MM.1S (cell line): ENCODE data around the gene HELZ.

Experiments used
- DNase-seq: peaks from one replicate; pipeline ENCODE4 v3.0.0-alpha.2; 2015
- H2AFZ ChIP-seq: fragments of 300-600 bp; sonication (generic); 2 replicates; pipeline ENCODE4 v1.6.0; 2016; ENCODE audit warnings: antibody characterized with exemption, low read length
- H3F3A ChIP-seq: fragments of 300-600 bp; sonication (generic); 2 replicates; pipeline ENCODE4 v1.6.1; 2016; ENCODE audit warnings: mild to moderate bottlenecking, antibody characterized with exemption, low read length, moderate library complexity, mixed read lengths; ENCODE audit not compliant: insufficient read depth
- H3K27ac ChIP-seq: fragments of 300-600 bp; sonication (generic); 2 replicates; pipeline ENCODE4 v1.5.1; 2016; ENCODE audit warnings: mild to moderate bottlenecking, low read length
- H3K27me3 ChIP-seq: fragments of 300-600 bp; sonication (generic); replicated peaks from 2 replicates; pipeline ENCODE4 v1.6.0; 2016; ENCODE audit warnings: low read length; ENCODE audit not compliant: insufficient read depth
- H3K36me3 ChIP-seq: fragments of 300-600 bp; sonication (generic); replicated peaks from 2 replicates; pipeline ENCODE4 v1.6.1; 2016; ENCODE audit warnings: mild to moderate bottlenecking, low read length, mixed read lengths; ENCODE audit not compliant: insufficient read depth
- H3K4me1 ChIP-seq: fragments of 300-600 bp; sonication (generic); 2 replicates; pipeline ENCODE4 v1.6.1; 2016; ENCODE audit warnings: low read length, mixed read lengths
- H3K4me2 ChIP-seq: fragments of 300-600 bp; sonication (generic); 2 replicates; pipeline ENCODE4 v1.6.0; 2016; ENCODE audit warnings: low read depth, low read length
- H3K4me3 ChIP-seq: fragments of 300-600 bp; sonication (generic); 2 replicates; pipeline ENCODE4 v1.5.1; 2016; ENCODE audit warnings: low read length, mixed read lengths
- H3K79me2 ChIP-seq: fragments of 300-600 bp; sonication (generic); 2 replicates; pipeline ENCODE4 v1.6.1; 2016; ENCODE audit warnings: mixed run types, low read length, mixed read lengths
- H3K9ac ChIP-seq: fragments of 300-600 bp; sonication (generic); 2 replicates; pipeline ENCODE4 v1.6.1; 2016; ENCODE audit warnings: low read length, mixed read lengths
- H3K9me2 ChIP-seq: fragments of 300-600 bp; sonication (generic); replicated peaks from 2 replicates; pipeline ENCODE4 v1.6.1; 2016; ENCODE audit warnings: mild to moderate bottlenecking, low read length, mixed read lengths; ENCODE audit not compliant: insufficient read depth
- H3K9me3 ChIP-seq: fragments of 300-600 bp; sonication (generic); replicated peaks from 2 replicates; pipeline ENCODE4 v1.6.1; 2016; ENCODE audit warnings: mild to moderate bottlenecking, low read length, mixed read lengths; ENCODE audit not compliant: insufficient read depth
- H4K20me1 ChIP-seq: fragments of 300-600 bp; sonication (generic); 2 replicates; pipeline ENCODE4 v1.6.1; 2016; ENCODE audit warnings: mild to moderate bottlenecking, low read length, moderate library complexity, mixed read lengths; ENCODE audit not compliant: insufficient read depth
- CTCF ChIP-seq: fragments of 300-600 bp; sonication (generic); IDR thresholded peaks from 2 replicates; pipeline ENCODE4 v1.5.1; 2016; ENCODE audit warnings: antibody characterized with exemption, low read length, mixed read lengths
- EZH2 ChIP-seq: fragments of 300-600 bp; sonication (generic); optimal IDR thresholded peaks from 2 replicates; pipeline ENCODE3; 2017; ENCODE audit warnings: low read depth, mild to moderate bottlenecking, antibody characterized with exemption, low read length, mixed read lengths
- EZH2phosphoT487 ChIP-seq: fragments of 300-600 bp; sonication (generic); IDR thresholded peaks from 2 replicates; pipeline ENCODE4 v1.6.1; 2018; ENCODE audit warnings: antibody characterized with exemption, low read length

The HELZ gene

GRCh38 chr17:67136191-67137025 is 108.6 kb downstream of the HELZ start:
- no peaks in the 10 kb centered on the region for H3K36me3 ChIP-seq

GRCh38 chr17:67133161-67133560 is 111.8 kb downstream of the HELZ start:
- no peaks in the 10 kb centered on the region for H4K20me1 ChIP-seq
- H3K4me1 ChIP-seq: no peaks in the 10 kb centered on the region
- no peak overlapping the region for H3K27ac ChIP-seq
- 0 out of 2 replicates have a peak, but pooled peaks cover 2% of the 10 kb centered on the region for H3K36me3 ChIP-seq
- DNase-seq: no peak
- H3K9me2 ChIP-seq: no peaks in the 10 kb centered on the region
- no peak overlapping the region for H3K4me3 ChIP-seq
- H3K79me2 ChIP-seq: no peaks in the 10 kb centered on the region
- no peak overlapping the region for H3K4me2 ChIP-seq
- H3F3A ChIP-seq: no peaks in the 10 kb centered on the region
- H3K9me3 ChIP-seq: no peaks in the 10 kb centered on the region
- no peak overlapping the region for H3K9ac ChIP-seq
- no peak overlapping the region for H2AFZ ChIP-seq
- TF ChIP-seq EZH2phosphoT487: no peak
- TF ChIP-seq EZH2: no peak
- TF ChIP-seq CTCF: no peak
- H3K27me3 ChIP-seq: no peaks in the 10 kb centered on the region

More at GRCh38 chr17:67136191-67137025, 108.6 kb downstream of the HELZ start:
- no peak overlapping the region for H3K4me2 ChIP-seq
- H2AFZ ChIP-seq: no peak overlapping the region
- no peak overlapping the region for H3K27ac ChIP-seq
- no peaks in the 10 kb centered on the region for H3K79me2 ChIP-seq
- no peaks in the 10 kb centered on the region for H3K9me3 ChIP-seq
- H4K20me1 ChIP-seq: no peaks in the 10 kb centered on the region
- no peak for DNase-seq
- no peaks in the 10 kb centered on the region for H3K27me3 ChIP-seq
- no peaks in the 10 kb centered on the region for H3K9me2 ChIP-seq
- H3F3A ChIP-seq: no peaks in the 10 kb centered on the region
- no peak overlapping the region for H3K4me3 ChIP-seq
- no peaks in the 10 kb centered on the region for H3K4me1 ChIP-seq
- no peak for TF ChIP-seq EZH2
- no peak for TF ChIP-seq EZH2phosphoT487
- no peak for TF ChIP-seq CTCF
- H3K9ac ChIP-seq: no peak overlapping the region

GRCh38 chr17:67132366-67132765 is 112.6 kb downstream of the HELZ start:
- no peak overlapping the region for H2AFZ ChIP-seq
- TF ChIP-seq EZH2phosphoT487 (no peak), EZH2 (no peak), CTCF (no peak)
- H3K36me3 ChIP-seq: peaks cover 2% of the 10 kb centered on the region; the same call in 1 of the 2 replicates
- H3K4me3 ChIP-seq: no peak overlapping the region
- H3K79me2 ChIP-seq: no peaks in the 10 kb centered on the region
- H3K4me1 ChIP-seq: no peaks in the 10 kb centered on the region
- DNase-seq: no peak
- H3K9me2 ChIP-seq: no peaks in the 10 kb centered on the region
- H3K9ac ChIP-seq: no peak overlapping the region
- H3F3A ChIP-seq: no peaks in the 10 kb centered on the region
- H3K27me3 ChIP-seq: no peaks in the 10 kb centered on the region
- H3K9me3 ChIP-seq: no peaks in the 10 kb centered on the region
- no peak overlapping the region for H3K4me2 ChIP-seq
- H3K27ac ChIP-seq: no peak overlapping the region
- H4K20me1 ChIP-seq: no peaks in the 10 kb centered on the region
